ENCODE data around the gene CTPS2.

The CTPS2 gene

GRCh38 chrX:16745659-16746058, 33.2 kb upstream of the CTPS2 start:
- no peak for TF ChIP-seq CTCF (IDR thresholded peaks at IDR 0.05)
- Mint-ChIP-seq H3K27me3 (ENCODE audit: low read depth, poor library complexity) (no peaks in the 10 kb centered on the region), H3K27ac (peak overlapping the region; percentile 38)

GRCh38 chrX:16745102-16745501, 32.6 kb upstream of the CTPS2 start:
- Mint-ChIP-seq H3K4me3 (no peak overlapping the region), H3K9me3 (no peaks in the 10 kb centered on the region), H3K4me1 (peaks cover 9% of the 10 kb centered on the region), H3K36me3 (ENCODE audit: low read depth) (peaks cover 78% of the 10 kb centered on the region), H3K27me3 (ENCODE audit: low read depth, poor library complexity) (no peaks in the 10 kb centered on the region), H3K27ac (no peak overlapping the region)
- DNase-seq: no peak
- TF ChIP-seq CTCF (IDR thresholded peaks at IDR 0.05): no peak

More at GRCh38 chrX:16745659-16746058, 33.2 kb upstream of the CTPS2 start:
- no peak for DNase-seq
- Mint-ChIP-seq H3K4me1 (peaks cover 5% of the 10 kb centered on the region), H3K36me3 (ENCODE audit: low read depth) (peaks cover 78% of the 10 kb centered on the region), H3K4me3 (no peak overlapping the region), H3K9me3 (no peaks in the 10 kb centered on the region)

GRCh38 chrX:16743604-16744325, 31.3 kb upstream of the CTPS2 start:
- no peak for TF ChIP-seq CTCF (IDR thresholded peaks at IDR 0.05)
- H3K27ac Mint-ChIP-seq: peak overlapping the region; percentile 92
- no peak overlapping the region for H3K4me3 Mint-ChIP-seq
- no peak for DNase-seq
- H3K36me3 Mint-ChIP-seq (ENCODE audit: low read depth): peaks cover 80% of the 10 kb centered on the region
- H3K9me3 Mint-ChIP-seq: no peaks in the 10 kb centered on the region
- peaks cover 22% of the 10 kb centered on the region for H3K4me1 Mint-ChIP-seq
- no peaks in the 10 kb centered on the region for H3K27me3 Mint-ChIP-seq (ENCODE audit: low read depth, poor library complexity)

GRCh38 chrX:16739574-16739973, 27.1 kb upstream of the CTPS2 start:
- no peaks in the 10 kb centered on the region for H3K27me3 Mint-ChIP-seq (ENCODE audit: low read depth, poor library complexity)
- peaks cover 31% of the 10 kb centered on the region for H3K4me1 Mint-ChIP-seq
- no peaks in the 10 kb centered on the region for H3K9me3 Mint-ChIP-seq
- no peak for TF ChIP-seq CTCF (IDR thresholded peaks at IDR 0.05)
- H3K36me3 Mint-ChIP-seq (ENCODE audit: low read depth): peaks cover 87% of the 10 kb centered on the region
- H3K4me3 Mint-ChIP-seq: no peak overlapping the region
- DNase-seq: no peak
- peak overlapping the region; percentile 79 for H3K27ac Mint-ChIP-seq

- DNase-seq: no peak
- TF ChIP-seq CTCF (IDR thresholded peaks at IDR 0.05): no peak
- peaks cover 79% of the 10 kb centered on the region for H3K36me3 Mint-ChIP-seq (ENCODE audit: low read depth)
These were observed 24.6 kb upstream of the CTPS2 start for GRCh38 chrX:16737024-16737423.

GRCh38 chrX:16733013-16733412, 20.5 kb upstream of the CTPS2 start:
- peak overlapping the region; percentile 14 for H3K27ac Mint-ChIP-seq
- no peaks in the 10 kb centered on the region for H3K27me3 Mint-ChIP-seq (ENCODE audit: low read depth, poor library complexity)
- H3K36me3 Mint-ChIP-seq (ENCODE audit: low read depth): peaks cover 72% of the 10 kb centered on the region
- no peak for DNase-seq
- TF ChIP-seq CTCF (IDR thresholded peaks at IDR 0.05): no peak
- no peak overlapping the region for H3K4me3 Mint-ChIP-seq
- peaks cover 27% of the 10 kb centered on the region for H3K9me3 Mint-ChIP-seq
- H3K4me1 Mint-ChIP-seq: peaks cover 8% of the 10 kb centered on the region

More at GRCh38 chrX:16737024-16737423, 24.6 kb upstream of the CTPS2 start:
- Mint-ChIP-seq H3K4me1 (peaks cover 31% of the 10 kb centered on the region), H3K27me3 (ENCODE audit: low read depth, poor library complexity) (no peaks in the 10 kb centered on the region), H3K27ac (no peak overlapping the region), H3K9me3 (no peaks in the 10 kb centered on the region), H3K4me3 (no peak overlapping the region)

Data from nephron progenitor cell (in vitro differentiated cells).